ENCODE data around the gene ZFP62.
"Not testable (repeated sequence)": the region's sequence is repeated elsewhere in the genome, so short reads cannot be mapped to it uniquely, and the experiment has no call there.

Gene ZFP62

GRCh38 chr5:180830253-180831138 is 30.6 kb downstream of the ZFP62 start:
- no peak for DNase-seq (ENCODE audit: low read depth, low spot score)

DNA sequence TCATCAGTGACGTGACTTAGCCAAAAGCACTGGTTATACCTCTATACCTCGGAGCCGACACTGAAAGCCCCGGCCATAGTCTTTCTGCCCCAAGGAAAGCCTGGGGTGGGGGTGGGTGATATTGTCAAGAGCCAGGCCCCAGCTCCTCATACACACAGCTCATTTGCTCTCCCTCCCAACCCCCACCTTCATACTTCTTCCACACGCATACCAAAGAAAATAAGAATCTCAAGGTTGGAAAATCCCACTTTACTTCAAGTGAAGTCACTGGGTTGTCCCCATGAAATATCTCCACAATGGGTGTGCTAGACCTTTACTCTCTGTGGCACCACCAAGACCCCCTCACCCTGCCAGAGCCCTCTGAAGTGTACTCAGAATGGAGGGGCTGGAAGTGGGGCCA is 31.4 kb downstream of the ZFP62 start:
- DNase-seq (ENCODE audit: low read depth, low spot score) = no peak

DNA sequence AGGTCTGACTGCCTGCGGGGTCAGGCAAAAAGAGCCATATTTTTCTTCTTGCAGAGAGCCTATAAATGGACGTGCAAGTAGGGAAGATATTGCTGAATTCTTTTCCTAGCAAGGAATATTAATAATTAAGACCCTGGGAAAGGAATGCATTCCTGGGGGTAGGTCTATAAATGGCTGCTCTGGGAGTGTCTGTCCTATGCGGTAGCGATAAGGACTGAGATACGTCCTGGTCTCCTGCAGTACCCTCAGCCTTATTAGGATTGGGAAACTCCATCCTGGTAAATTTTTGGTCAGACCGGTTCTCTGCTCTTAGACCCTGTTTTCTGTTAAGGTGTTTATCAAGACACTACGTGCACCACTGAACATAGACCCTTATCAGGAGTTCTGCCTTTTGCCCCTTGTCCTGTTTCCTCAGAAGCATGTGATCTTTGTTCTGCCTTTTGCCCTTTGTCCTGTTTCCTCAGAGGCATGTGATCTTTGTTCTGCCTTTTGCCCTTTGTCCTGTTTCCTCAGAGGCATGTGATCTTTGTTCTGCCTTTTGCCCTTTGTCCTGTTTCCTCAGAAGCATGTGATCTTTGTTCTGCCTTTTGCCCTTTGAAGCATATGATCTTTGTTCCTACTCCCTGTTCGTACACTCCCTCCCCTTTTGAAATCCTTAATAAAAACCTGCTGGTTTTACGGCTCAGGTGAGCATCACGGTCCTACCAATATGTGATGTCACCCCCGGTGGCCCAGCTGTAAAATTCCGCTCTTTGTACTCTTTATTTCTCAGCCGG is 32.1 kb downstream of the ZFP62 start:
- DNase-seq (ENCODE audit: low read depth, low spot score) = not testable (repeated sequence)

DNA sequence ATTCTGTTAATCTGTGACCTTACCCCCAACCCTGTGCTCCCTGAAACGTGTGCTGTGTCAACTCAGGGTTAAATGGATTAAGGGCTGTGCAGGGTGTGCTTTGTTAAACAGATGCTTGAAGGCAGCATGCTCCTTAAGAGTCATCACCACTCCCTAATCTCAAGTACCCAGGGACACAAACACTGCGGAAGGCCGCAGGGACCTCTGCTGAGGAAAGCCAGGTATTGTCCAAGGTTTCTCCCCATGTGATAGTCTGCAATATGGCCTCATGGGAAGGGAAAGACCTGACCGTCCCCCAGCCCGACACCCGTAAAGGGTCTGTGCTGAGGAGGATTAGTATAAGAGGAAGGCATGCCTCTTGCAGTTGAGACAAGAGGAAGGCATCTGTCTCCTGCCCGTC is 33.7 kb downstream of the ZFP62 start:
- not testable (repeated sequence) for DNase-seq (ENCODE audit: low read depth, low spot score)

DNA sequence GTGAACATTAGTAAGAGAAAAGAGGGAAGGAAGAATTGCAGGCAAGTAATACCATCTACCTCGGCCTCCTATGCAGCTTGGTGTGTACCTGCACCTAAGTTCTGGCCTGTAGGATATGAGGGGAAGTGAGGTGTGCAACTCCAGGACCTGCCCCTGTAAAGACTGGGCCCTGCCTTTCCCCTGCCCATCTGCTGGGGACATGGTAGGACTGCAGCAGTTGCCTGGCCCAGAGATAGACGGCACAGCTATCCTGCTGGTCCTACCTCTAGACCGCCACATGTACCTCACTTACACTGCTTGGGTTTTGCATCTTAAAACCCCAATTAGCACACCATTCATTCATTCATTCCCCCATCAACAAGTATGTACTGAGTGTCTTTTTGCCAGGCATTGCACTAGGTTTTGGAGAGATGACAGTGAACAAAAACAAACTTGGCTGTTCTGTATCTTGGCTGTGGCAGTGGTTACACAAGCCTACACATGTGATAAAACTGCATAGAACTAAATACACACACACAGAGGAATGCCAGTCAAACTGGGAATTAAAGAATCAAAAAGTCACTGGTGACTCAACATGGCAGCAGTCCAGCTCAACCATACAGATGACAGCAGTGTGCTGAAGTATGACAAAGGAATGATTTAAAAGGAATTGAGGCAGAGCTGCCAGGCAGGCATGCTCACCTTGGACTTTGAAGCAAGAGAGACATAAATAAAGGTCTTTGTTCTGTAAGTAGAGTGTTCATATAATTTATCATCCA is 35.1 kb downstream of the ZFP62 start:
- DNase-seq (ENCODE audit: low read depth, low spot score) = no peak

- no peak for DNase-seq (ENCODE audit: low read depth, low spot score)
Measured at GRCh38 chr5:180824630-180825476, 36.2 kb downstream of the ZFP62 start.

- DNase-seq (ENCODE audit: low read depth, low spot score) = no peak
Measured at GRCh38 chr5:180823940-180824629, 37.0 kb downstream of the ZFP62 start.

DNA sequence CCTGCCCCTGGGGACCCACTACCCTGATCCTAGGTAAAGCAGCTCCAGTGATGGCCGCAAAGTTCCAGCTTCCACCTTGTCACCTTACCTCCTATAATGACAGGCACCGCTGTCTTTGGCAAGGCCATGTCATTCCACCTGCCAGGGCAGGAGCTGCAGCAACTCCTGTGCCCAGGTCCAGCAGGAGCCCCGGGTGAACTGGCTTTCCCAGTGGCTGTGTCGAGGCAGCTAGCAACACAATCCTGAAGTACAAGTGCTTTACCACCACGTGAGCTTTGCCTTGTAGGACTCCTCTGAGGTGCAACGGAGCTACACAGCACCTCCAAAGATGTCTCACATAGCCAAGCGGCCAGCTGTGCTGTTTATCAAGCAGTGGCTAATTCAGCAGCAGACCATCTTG is 37.7 kb downstream of the ZFP62 start:
- no peak for DNase-seq (ENCODE audit: low read depth, low spot score)

GRCh38 chr5:180821538-180821937 is 39.5 kb downstream of the ZFP62 start:
- DNase-seq (ENCODE audit: low read depth, low spot score) = no peak

- DNase-seq (ENCODE audit: low read depth, low spot score) = no peak
Measured at GRCh38 chr5:180820788-180821321, 40.2 kb downstream of the ZFP62 start.

DNA sequence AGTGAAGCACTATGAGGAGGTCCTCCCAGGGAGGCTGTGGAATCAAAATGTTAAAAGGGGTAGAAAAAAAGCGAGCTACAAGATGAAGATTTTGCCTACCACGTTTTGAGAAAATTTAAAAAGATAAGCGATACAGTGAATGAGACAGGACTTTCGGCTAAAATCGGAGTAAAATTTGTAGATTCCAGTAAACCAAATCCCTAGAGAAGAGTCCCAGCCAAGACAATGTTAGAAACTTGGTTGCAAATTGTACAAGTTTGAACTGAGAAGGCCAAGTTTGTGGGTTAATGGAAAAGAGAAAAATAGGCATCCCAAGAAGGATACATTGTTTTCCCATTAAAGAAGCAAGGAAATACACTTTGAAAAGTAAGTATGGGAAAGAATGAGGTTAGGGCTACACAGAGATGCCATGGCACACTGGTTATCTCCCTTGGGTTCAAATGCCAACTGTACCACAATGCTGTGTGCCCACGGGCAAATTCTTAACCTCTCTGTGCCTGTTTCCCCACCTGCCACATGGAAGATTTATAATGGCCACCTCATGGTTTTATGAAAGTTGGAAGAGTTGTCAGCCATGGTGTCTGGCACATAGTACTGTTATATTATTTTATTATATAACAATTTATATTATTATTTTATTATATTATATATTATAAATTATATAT is 42.3 kb downstream of the ZFP62 start:
- no peak for DNase-seq (ENCODE audit: low read depth, low spot score)

DNA sequence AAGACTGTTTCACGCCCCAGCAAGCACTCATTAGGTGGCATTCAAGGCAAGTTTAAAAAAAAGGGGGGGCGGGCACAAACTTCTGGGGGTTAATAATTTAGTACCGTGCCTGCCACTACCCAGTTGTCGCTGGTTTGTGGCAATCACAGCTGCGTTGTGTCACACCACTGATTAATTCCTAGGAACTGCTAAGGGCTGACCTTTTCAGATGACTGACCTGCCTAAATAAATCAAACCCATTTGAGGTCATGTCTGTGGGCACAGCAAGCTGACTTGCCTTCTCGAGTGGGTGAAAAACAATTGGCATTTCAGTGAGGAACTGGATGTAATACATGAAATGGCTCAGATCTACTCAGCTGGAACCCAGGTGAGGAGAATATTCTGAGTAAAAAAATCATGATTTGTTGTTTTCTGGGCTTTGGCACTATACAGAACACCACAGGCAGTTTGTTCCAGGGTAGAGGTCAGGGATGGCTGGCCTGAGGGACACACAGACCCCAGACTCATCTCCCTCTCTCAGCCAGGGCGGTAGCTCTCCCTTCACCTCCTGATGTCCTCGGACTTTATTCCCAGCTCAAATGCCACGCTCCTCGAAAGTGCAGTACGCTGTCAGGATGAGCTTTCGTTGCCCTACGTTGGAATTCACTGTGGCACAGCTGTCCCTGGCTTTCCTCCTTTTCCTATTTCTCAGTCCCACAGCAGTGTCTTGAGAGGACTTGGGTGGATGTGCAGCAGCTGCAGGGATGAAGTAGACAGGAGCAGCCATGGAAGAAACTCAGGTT is 43.0 kb downstream of the ZFP62 start:
- DNase-seq (ENCODE audit: low read depth, low spot score) = no peak

DNA sequence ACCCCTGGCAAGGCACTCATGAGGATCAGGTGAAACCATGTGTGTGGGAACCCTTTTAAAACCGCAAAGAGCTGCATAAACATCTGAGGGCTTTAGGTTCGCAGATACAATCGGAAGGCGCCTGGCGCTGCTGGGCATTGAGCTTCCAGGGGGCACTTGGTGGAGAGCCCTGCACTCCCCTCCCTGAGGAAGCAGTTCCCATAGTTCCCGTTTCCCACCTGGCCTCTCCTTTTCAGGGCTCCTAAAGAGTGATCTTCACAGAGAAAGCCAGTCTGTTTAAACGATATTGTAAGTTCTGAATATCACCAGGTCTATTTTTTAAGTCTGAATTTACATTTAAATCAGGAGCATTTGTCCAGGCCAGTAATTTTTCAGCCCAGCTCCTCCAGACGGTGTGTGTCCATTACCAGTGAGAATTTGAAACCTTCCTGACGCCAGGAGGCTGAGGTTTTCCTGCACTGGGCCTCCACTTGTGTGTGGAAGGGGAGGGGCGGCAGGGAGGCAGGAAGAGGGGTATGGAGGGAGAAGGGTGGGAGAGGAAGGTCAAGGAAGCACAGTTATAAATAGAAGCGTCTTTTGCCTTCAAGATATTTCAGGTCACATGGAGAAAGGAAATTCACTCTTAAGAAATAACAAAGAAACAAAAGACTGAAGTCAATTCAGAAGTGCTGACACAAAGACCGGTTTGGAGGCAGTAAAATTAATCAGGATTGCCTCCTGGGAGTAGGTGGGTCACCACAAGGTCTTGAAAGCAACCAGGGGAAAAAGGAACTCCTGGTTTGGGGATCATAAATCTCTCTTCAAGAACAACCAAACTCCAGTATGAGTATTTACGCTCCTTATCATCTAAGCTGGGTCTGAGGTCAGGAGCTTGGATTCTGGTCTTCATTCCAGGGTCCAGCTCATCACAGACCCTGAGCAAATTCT is 44.2 kb downstream of the ZFP62 start:
- DNase-seq (ENCODE audit: low read depth, low spot score) = no peak

- no peak for DNase-seq (ENCODE audit: low read depth, low spot score)
Measured at GRCh38 chr5:180815293-180815917, 45.7 kb downstream of the ZFP62 start.

GRCh38 chr5:180813420-180813819 is 47.7 kb downstream of the ZFP62 start:
- DNase-seq (ENCODE audit: low read depth, low spot score) = no peak

GRCh38 chr5:180811623-180812124 is 49.4 kb downstream of the ZFP62 start:
- no peak for DNase-seq (ENCODE audit: low read depth, low spot score)

GRCh38 chr5:180810959-180811622 is 50.0 kb downstream of the ZFP62 start:
- no peak for DNase-seq (ENCODE audit: low read depth, low spot score)

All from iPS DF 19.7 (cell line).